Aorta (tissue), 5 donors: ENCODE measurements around the gene SSTR1. TPM values are rescaled to one million over a fixed set of nuclear protein-coding genes. Genes with fewer than 3 reads are reported as not detected.

Experiments used
- ATAC-seq: fragments of 200-7000 bp; cut with Tn5 transposase; one replicate; pipeline ENCODE4 v1.9.1; 2022; ENCODE audit warnings: moderate library complexity; ENCODE audit not compliant: low FRiP score
- DNase-seq, 2 donors: peaks; one replicate each; pipeline ENCODE4 v3.0.0-alpha.2; 2020
- H3K27ac ChIP-seq, 2 donors: one replicate each; pipeline ENCODE4 v1.5.1; 2013; ENCODE audit warnings: low read length in 2 of 2, mild to moderate bottlenecking in 2 of 2, moderate library complexity in 2 of 2, control low read depth in 1 of 2, inconsistent platforms in 1 of 2, low read depth in 1 of 2
- H3K27me3 ChIP-seq, 2 donors: one replicate each; pipeline ENCODE4 v1.6.1; 2013; ENCODE audit warnings: control low read depth in 1 of 2, low read length in 1 of 2, mild to moderate bottlenecking in 1 of 2, moderate library complexity in 1 of 2; ENCODE audit not compliant: insufficient read depth in 2 of 2, control insufficient read depth in 1 of 2
- H3K36me3 ChIP-seq, 2 donors: one replicate each; pipeline ENCODE4 v1.6.1; 2013; ENCODE audit warnings: control low read depth in 1 of 2, low read length in 1 of 2, mild to moderate bottlenecking in 1 of 2; ENCODE audit not compliant: insufficient read depth in 2 of 2, control insufficient read depth in 1 of 2
- H3K4me1 ChIP-seq, 2 donors: one replicate each; pipeline ENCODE4 v1.6.1; 2013; ENCODE audit warnings: low read length in 2 of 2, control low read depth in 1 of 2, mild to moderate bottlenecking in 1 of 2, moderate library complexity in 1 of 2; ENCODE audit not compliant: insufficient read depth in 2 of 2, control insufficient read depth in 1 of 2
- H3K4me3 ChIP-seq, 2 donors: one replicate each; pipeline ENCODE4 v1.5.1; 2013; ENCODE audit warnings: low read length in 2 of 2, control low read depth in 1 of 2, mild to moderate bottlenecking in 1 of 2
- H3K9me3 ChIP-seq: one replicate; pipeline ENCODE4 v1.6.1; 2013; ENCODE audit warnings: mild to moderate bottlenecking, low read length; ENCODE audit not compliant: control insufficient read depth
- WGBS, 2 donors: extraction: QIAGEN DNeasy Blood & Tissue Kit; methylation state at CpG; one replicate each; pipeline ENCODE4 v1.1.7; 2013; 5-methylcytosine and 5-hydroxymethylcytosine counted together
- intact Hi-C, 2 donors: fragments of 100-400 bp; cut with DNase I; formaldehyde crosslinking; loops; one replicate each; pipeline versions ENCODE4 v1.14.2 to v1.15.0; 2022
- polyA plus RNA-seq, 2 donors: library from polyadenylated mRNA; stranded (reverse); fragments of 200-250 nt; gene quantifications; one replicate each; pipeline ENCODE4 v1.2.3, GENCODE V29; 2013
- total RNA-seq, 2 donors: library from RNA; stranded (reverse); fragmentation: NEBNext Ultra II Directional; extraction: Animal tissue kit (Norgen Biotek cat#: 25700); gene quantifications; one replicate each; pipeline ENCODE4 v1.2.1, GENCODE V29; 2021
- donor health status: healthy with polysubstance abuse.
- donor health status: Bipolar disorder and iron deficiency.
- donor health status: DM: no; HTN: no; CAD: no.
- donor health status: DM: no; HTN: no; CAD: no.
- donor health status: DM: yes; HTN: yes; CAD: no.

Gene SSTR1
- total and polyA plus RNA-seq, 4 donors = 0.61 to 2.6 (median 0.94) TPM

GRCh38 chr14:38243696-38244240 is 36.1 kb downstream of the SSTR1 start:
- Histone ChIP-seq H3K27me3 (no peaks in the 10 kb centered on the region), H3K4me1 (no peaks in the 10 kb centered on the region), H3K27ac (no peak overlapping the region), H3K4me3 (no peak overlapping the region), H3K36me3 (no peaks in the 10 kb centered on the region), H3K9me3 (no peaks in the 10 kb centered on the region)
- WGBS, 2 donors = 48 to 51% methylated on average over 1 of the region's 1 CpG
- DNase-seq (no peak), ATAC-seq (no peak)
- intact Hi-C loops = no loop called here

GRCh38 chr14:38248321-38249028 is 40.8 kb downstream of the SSTR1 start:
- no peak overlapping the region for H3K4me3 ChIP-seq
- H3K27ac ChIP-seq = no peak overlapping the region
- 93% methylated on average over 3 of the region's 3 CpGs for WGBS, 2 donors
- H3K36me3 ChIP-seq = no peaks in the 10 kb centered on the region
- no peaks in the 10 kb centered on the region for H3K9me3 ChIP-seq
- no peaks in the 10 kb centered on the region for H3K27me3 ChIP-seq
- H3K4me1 ChIP-seq = no peaks in the 10 kb centered on the region
- ATAC-seq = no peak
- intact Hi-C loops = no loop called here
- DNase-seq = no peak

GRCh38 chr14:38250331-38250730 is 42.6 kb downstream of the SSTR1 start:
- no peak for DNase-seq
- intact Hi-C loops = no loop called here
- H3K4me3 ChIP-seq = no peak overlapping the region
- no peak for ATAC-seq
- no peaks in the 10 kb centered on the region for H3K36me3 ChIP-seq
- no peaks in the 10 kb centered on the region for H3K4me1 ChIP-seq
- H3K27ac ChIP-seq = no peak overlapping the region
- H3K9me3 ChIP-seq = no peaks in the 10 kb centered on the region
- no peaks in the 10 kb centered on the region for H3K27me3 ChIP-seq

DNA sequence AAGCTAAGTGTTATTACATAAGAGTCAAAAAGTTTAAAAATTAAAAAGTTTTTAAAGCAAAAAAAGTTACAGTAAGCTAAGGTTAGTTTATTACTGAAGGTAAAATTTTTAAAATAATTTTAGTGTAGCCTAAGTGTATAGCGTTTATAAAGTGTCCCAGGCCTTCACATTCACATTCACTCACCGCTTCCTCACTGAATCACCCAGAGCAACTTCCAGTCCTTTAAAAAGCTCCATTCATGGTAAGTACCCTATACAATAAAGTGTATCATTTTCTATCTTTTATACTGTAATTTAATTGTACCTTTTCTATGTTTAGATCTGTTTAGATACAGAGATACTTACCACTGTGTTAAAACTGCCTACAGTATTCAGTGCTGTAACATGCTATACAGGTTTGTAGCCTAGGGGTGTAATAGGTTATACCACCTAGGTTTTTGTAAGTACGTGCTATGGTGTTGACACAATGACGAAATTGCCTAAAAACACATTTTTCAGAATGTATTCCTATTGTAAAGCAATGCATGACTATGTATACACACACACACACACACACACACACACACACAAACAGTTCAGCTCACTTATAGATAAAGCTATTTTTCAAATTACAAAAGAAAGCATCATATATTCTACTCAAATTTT is 44.5 kb downstream of the SSTR1 start:
- intact Hi-C loops = no loop called here
- Histone ChIP-seq H3K9me3 (no peaks in the 10 kb centered on the region), H3K4me3 (no peak overlapping the region), H3K36me3 (no peaks in the 10 kb centered on the region), H3K27me3 (no peaks in the 10 kb centered on the region), H3K27ac (no peak overlapping the region), H3K4me1 (no peaks in the 10 kb centered on the region)
- ATAC-seq = no peak
- DNase-seq = no peak
- WGBS, 2 donors = 81 to 84% methylated on average over 4 of the region's 4 CpGs

DNA sequence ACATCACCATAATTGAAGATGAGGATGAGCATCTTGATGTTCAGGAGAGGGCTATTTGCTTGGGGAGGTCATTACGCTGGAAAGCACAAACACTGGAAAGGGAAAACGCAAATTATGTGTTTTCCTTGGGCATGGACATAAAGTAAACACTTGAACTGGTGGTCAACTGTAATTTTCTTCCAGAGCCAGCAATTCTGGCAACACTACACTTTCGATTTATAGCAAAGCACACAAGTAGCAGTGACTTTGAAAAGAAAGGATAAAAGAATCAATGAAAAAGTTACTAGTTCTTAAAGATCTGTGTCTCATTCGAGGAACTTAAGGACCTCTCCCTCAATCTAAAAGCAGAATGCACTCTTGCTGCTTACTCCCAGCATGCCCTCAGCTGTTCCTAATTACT is 46.0 kb downstream of the SSTR1 start:
- Histone ChIP-seq H3K4me3 (no peak overlapping the region), H3K27ac (no peak overlapping the region)

GRCh38 chr14:38254571-38255407 is 47.1 kb downstream of the SSTR1 start:
- Histone ChIP-seq H3K4me1 (no peaks in the 10 kb centered on the region), H3K27me3 (no peaks in the 10 kb centered on the region), H3K4me3 (peak overlapping the region in 1 of 2 donors; percentile 14), H3K27ac (no peak overlapping the region), H3K36me3 (no peaks in the 10 kb centered on the region), H3K9me3 (peaks cover 2% of the 10 kb centered on the region)
- intact Hi-C loops = no loop called here
- WGBS, 2 donors = 20 to 21% methylated on average over 42 to 44 of the region's 44 CpGs
- ATAC-seq = peak; percentile 19
- DNase-seq = peak; percentile 42 to 64

More for the DNA sequence above, 46.0 kb downstream of the SSTR1 start:
- WGBS, 2 donors = 69% methylated on average over 4 of the region's 4 CpGs
- Histone ChIP-seq H3K9me3 (no peaks in the 10 kb centered on the region), H3K36me3 (no peaks in the 10 kb centered on the region), H3K4me1 (no peaks in the 10 kb centered on the region), H3K27me3 (no peaks in the 10 kb centered on the region)
- no peak for ATAC-seq
- intact Hi-C loops = no loop called here
- DNase-seq = no peak

DNA sequence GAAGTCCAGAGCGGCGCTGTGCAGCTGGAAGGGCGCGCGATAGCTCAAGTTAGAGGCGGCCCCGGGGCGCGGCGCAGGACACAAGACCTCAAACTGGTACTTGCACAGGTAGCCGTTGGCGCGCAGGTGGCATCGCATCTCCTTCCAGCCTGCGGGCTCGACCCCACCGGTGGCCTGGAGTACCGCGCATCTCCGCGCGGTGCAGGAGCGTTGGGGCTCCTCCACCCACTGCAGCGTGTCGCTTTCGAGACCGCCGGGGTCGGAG is 47.6 kb downstream of the SSTR1 start:
- WGBS, 2 donors = 1% methylated on average over 28 to 29 of the region's 29 CpGs
- Histone ChIP-seq H3K4me3 (peak overlapping the region in 1 of 2 donors; percentile 14), H3K4me1 (no peaks in the 10 kb centered on the region), H3K9me3 (peaks cover 3% of the 10 kb centered on the region), H3K36me3 (no peaks in the 10 kb centered on the region), H3K27me3 (no peaks in the 10 kb centered on the region), H3K27ac (no peak overlapping the region)
- DNase-seq (peak; percentile 28 to 75), ATAC-seq (peak; percentile 60)
- intact Hi-C loops = no loop called here

DNA sequence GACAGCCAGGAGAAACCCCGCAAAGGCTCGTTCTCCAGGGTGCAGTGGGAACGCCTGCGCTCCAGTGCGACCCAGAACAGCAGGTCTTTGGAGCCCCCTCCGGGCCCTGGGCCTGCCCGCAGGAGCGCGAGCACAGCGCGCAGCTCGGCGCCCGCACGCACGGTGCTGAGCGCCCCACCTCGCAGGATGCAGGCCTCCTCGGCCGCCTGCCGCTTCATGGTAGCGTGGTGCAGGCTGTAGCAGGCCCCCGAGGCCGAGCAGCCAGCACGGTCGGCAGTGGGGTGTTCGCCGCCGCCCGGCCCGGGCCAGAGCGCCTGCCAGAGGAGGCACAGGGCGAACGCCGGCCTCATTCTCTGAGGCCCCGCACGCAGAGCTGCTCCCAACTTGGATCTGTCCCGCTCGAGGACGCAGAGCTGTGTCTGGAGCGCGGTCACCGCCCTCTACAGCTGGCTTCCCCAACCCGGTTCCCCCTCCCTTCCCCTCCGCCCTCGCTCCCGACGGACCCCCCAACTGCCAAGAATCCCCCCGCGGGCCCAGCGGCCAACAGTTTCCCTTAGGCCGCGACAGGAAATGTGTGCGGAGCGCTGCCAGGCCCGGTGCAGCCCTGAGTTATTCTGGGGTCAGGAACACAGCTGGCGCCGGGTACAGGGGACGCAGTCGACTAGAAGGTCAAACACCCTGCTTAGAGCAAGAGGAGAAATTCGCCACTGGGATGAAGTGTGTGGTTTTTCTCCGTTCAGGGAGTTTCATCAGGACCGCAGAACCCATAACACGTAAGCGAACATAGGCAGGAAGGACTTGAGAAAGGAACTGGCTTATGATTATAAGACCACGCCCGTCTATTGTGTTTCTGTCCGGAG is 48.2 kb downstream of the SSTR1 start, which contains the start of gene CLEC14A:
CLEC14A (minus strand) TSS at position 421 of the 860 bp plus-strand sequence; CDS start at position 350, 71 bp downstream.
- H3K9me3 ChIP-seq = peaks cover 3% of the 10 kb centered on the region
- peak; percentile 80 for ATAC-seq
- intact Hi-C loops = no loop called here

More for the DNA sequence above, 48.2 kb downstream of the SSTR1 start, which contains the start of gene CLEC14A:
- 12% methylated on average over 64 to 68 of the region's 68 CpGs for WGBS, 2 donors
- peak; percentile 51 to 81 for DNase-seq
- H3K4me3 ChIP-seq = peak within 1 kb of the TSS in 1 of 2 donors; percentile 14
- no peaks in the 10 kb centered on the region for H3K4me1 ChIP-seq
- no peaks in the 10 kb centered on the region for H3K27me3 ChIP-seq
- H3K36me3 ChIP-seq = no peaks in the 10 kb centered on the region
- no peak within 1 kb of the TSS for H3K27ac ChIP-seq
